Stomach (tissue), 19 donors: Measurements from ENCODE around the gene DGCR2. TPM values are rescaled to one million over a fixed set of nuclear protein-coding genes. Genes with fewer than 3 reads are reported as not detected.
A peak's percentile ranks its signal among the peaks of the same experiment; 100 is the strongest.

Experiments
- DNase-seq, 2 donors: peaks; one replicate each; pipeline versions ENCODE4 v3.0.0 to v3.0.0-alpha.2; 2013 to 2019
- H3K27ac ChIP-seq, 5 donors: fragments of 200-600 bp in 4 of 5; sonication (generic) in 4 of 5; one replicate each; pipeline ENCODE4 v1.5.1; 2013 to 2019; ENCODE audit warnings: mild to moderate bottlenecking in 1 of 5, moderate library complexity in 1 of 5
- H3K27me3 ChIP-seq, 3 donors: fragments of 200-600 bp; sonication (generic); one replicate each; pipeline ENCODE4 v1.5.1; 2017 to 2019; ENCODE audit warnings: mixed run types in 1 of 3
- H3K36me3 ChIP-seq, 4 donors: fragments of 200-600 bp; sonication (generic); 1 replicate in 3 of 4; 2 replicates in 1 of 4; pipeline ENCODE4 v1.5.1; 2016 to 2019
- H3K4me1 ChIP-seq, 4 donors: fragments of 200-600 bp; sonication (generic); one replicate each; pipeline ENCODE4 v1.5.1; 2016 to 2019
- H3K4me3 ChIP-seq, 4 donors: fragments of 200-600 bp; sonication (generic) in 3 of 4; one replicate each; pipeline ENCODE4 v1.5.1; 2016 to 2019; ENCODE audit warnings: mild to moderate bottlenecking in 1 of 4
- H3K9me3 ChIP-seq, 4 donors: fragments of 200-600 bp; sonication (generic); one replicate each; pipeline ENCODE4 v1.5.1; 2016 to 2019
- CTCF ChIP-seq, 7 experiments: fragments of 450-650 bp in 4 of 7; fragments of 200-600 bp in 3 of 7; sonication (generic) in 3 of 7; IDR thresholded peaks; one replicate each; pipeline ENCODE4 v1.5.1; 2016 to 2019; ENCODE audit warnings: antibody characterized with exemption in 7 of 7, control low read depth in 2 of 7, mild to moderate bottlenecking in 1 of 7
- EP300 ChIP-seq: sonication (generic); formaldehyde crosslinking; IDR thresholded peaks from one replicate; pipeline ENCODE4 v1.6.1; 2017; ENCODE audit warnings: antibody characterized with exemption
- POLR2A ChIP-seq, 4 donors: fragments of 450-650 bp; IDR thresholded peaks; one replicate each; pipeline ENCODE4 v1.6.1; 2016; ENCODE audit warnings: antibody characterized with exemption in 4 of 4, control low read depth in 2 of 4, mild to moderate bottlenecking in 1 of 4, moderate library complexity in 1 of 4
- POLR2AphosphoS5 ChIP-seq, 3 donors: sonication (generic); formaldehyde crosslinking; IDR thresholded peaks; one replicate each; pipeline ENCODE4 v1.6.1; 2016; ENCODE audit warnings: antibody characterized with exemption in 3 of 3
- WGBS, 5 donors: extraction: QIAGEN DNeasy Blood & Tissue Kit in 3 of 5; methylation state at CpG; one replicate each; pipeline versions ENCODE4 v1.1.5 to v1.1.7; 2013 to 2018; 5-methylcytosine and 5-hydroxymethylcytosine counted together
- intact Hi-C: fragments of 100-400 bp; cut with DNase I; formaldehyde crosslinking; loops from one replicate; pipeline ENCODE4 v1.15.1; 2023; ENCODE audit warnings: low total_unique reads
- long read RNA-seq, 10 donors: transcript quantifications; one replicate each; lab custom pipeline, GENCODE V29; 2026
- polyA plus RNA-seq, 3 donors: library from polyadenylated mRNA; stranded (reverse); fragments of 200-250 nt; gene quantifications; one replicate each; pipeline ENCODE4 v1.2.3, GENCODE V29; 2013
- total RNA-seq, 5 donors: library from RNA; depleted of rRNA; stranded (reverse); fragments of >200 nt; gene quantifications; one replicate each; pipeline versions ENCODE4 v1.1.0 to v1.2.3, GENCODE V29; 2014 to 2016
- donor health status: healthy with polysubstance abuse.
- donor health status: Bipolar disorder and iron deficiency.
- donor health status: healthy.

The DGCR2 gene
- 10 to 100 TPM; 11.1 to 75.3 (median 50.9) TPM for total RNA-seq
- polyA plus RNA-seq = 10 to 100 TPM in 2 of 3 donors, 1 to 10 TPM in 1; 5.0 to 22.2 (median 15.2) TPM
- long read RNA-seq, donor 1, full-length matches to known transcripts = 1 of 29 reads
- long read RNA-seq, donor 1, partial matches to known transcripts = 28 of 29 reads
- long read RNA-seq, donor 1, other reads (novel, unspliced or antisense) = 0 of 29 reads
- long read RNA-seq, donor 2, full-length matches to known transcripts = 5 of 5 reads
- long read RNA-seq, donor 2, partial matches to known transcripts = 0 of 5 reads
- long read RNA-seq, donor 2, other reads (novel, unspliced or antisense) = 0 of 5 reads
- long read RNA-seq, donor 3, full-length matches to known transcripts = 1 of 1 reads
- long read RNA-seq, donor 3, partial matches to known transcripts = 0 of 1 reads
- long read RNA-seq, donor 3, other reads (novel, unspliced or antisense) = 0 of 1 reads
- long read RNA-seq, donor 4 = 0 reads
- long read RNA-seq, donor 5, full-length matches to known transcripts = 6 of 11 reads
- long read RNA-seq, donor 5, partial matches to known transcripts = 5 of 11 reads
- long read RNA-seq, donor 5, other reads (novel, unspliced or antisense) = 0 of 11 reads
- long read RNA-seq, donor 6, full-length matches to known transcripts = 9 of 24 reads
- long read RNA-seq, donor 6, partial matches to known transcripts = 7 of 24 reads
- long read RNA-seq, donor 6, other reads (novel, unspliced or antisense) = 8 of 24 reads
- long read RNA-seq, donor 7, full-length matches to known transcripts = 5 of 12 reads
- long read RNA-seq, donor 7, partial matches to known transcripts = 7 of 12 reads
- long read RNA-seq, donor 7, other reads (novel, unspliced or antisense) = 0 of 12 reads
- long read RNA-seq, donor 8, full-length matches to known transcripts = 2 of 2 reads
- long read RNA-seq, donor 8, partial matches to known transcripts = 0 of 2 reads
- long read RNA-seq, donor 8, other reads (novel, unspliced or antisense) = 0 of 2 reads
- long read RNA-seq, donor 9 = 0 reads
- long read RNA-seq, donor 10 = 0 reads

- peak within 1 kb of the TSS; percentile 94 to 96 (median 95) for H3K27ac ChIP-seq
- WGBS, 5 donors = 0 to 1% (median 0%) methylated on average over 16 to 67 of the region's 67 CpGs
- peaks cover 0 to 6% (median 0%) of the 10 kb centered on the region in 4 donors for H3K36me3 ChIP-seq
Observed at GRCh38 chr22:19122143-19122751, at the start of gene DGCR2. Gene DGCR2 (minus strand): TSS chr22:19122412. CDS start chr22:19122206, 206 bp downstream.

GRCh38 chr22:19169947-19170318 lies 47.7 kb upstream of the DGCR2 start:
- peaks cover 10 to 53% (median 40%) of the 10 kb centered on the region in 3 donors for H3K27me3 ChIP-seq
- TF ChIP-seq POLR2A (IDR thresholded peaks at IDR 0.05) (no peak), CTCF (IDR thresholded peaks at IDR 0.05) (no peak), EP300 (no peak), POLR2AphosphoS5 (IDR thresholded peaks at IDR 0.05) (no peak)
- intact Hi-C loops = no loop called here
- peak in 1 of 2 donors; percentile 9 for DNase-seq
- H3K4me3 ChIP-seq = peak overlapping the region in 3 of 4 donors; percentile 23 to 43 (median 24)
- 38 to 53% (median 40%) methylated on average over 3 to 7 of the region's 7 CpGs for WGBS, 5 donors
- peaks cover 47 to 56% (median 54%) of the 10 kb centered on the region in 4 donors for H3K4me1 ChIP-seq
- H3K9me3 ChIP-seq = no peaks in the 10 kb centered on the region
- H3K27ac ChIP-seq = no peak overlapping the region
- no peaks in the 10 kb centered on the region for H3K36me3 ChIP-seq

More at GRCh38 chr22:19122143-19122751, at the start of gene DGCR2:
- H3K4me3 ChIP-seq = peak within 1 kb of the TSS; percentile 86 to 99 (median 88)
- no peaks in the 10 kb centered on the region for H3K9me3 ChIP-seq
- intact Hi-C loops = no loop called here
- TF ChIP-seq POLR2AphosphoS5 (IDR thresholded peaks at IDR 0.05) (peak; percentile 16 to 87 (median 83)), EP300 (no peak)
- H3K27me3 ChIP-seq = no peaks in the 10 kb centered on the region
- H3K4me1 ChIP-seq = peaks cover 41 to 52% (median 48%) of the 10 kb centered on the region in 4 donors
- peak; percentile 98 to 99 for DNase-seq

GRCh38 chr22:19169002-19169946 lies 47.1 kb upstream of the DGCR2 start:
- Histone ChIP-seq H3K9me3 (no peaks in the 10 kb centered on the region), H3K36me3 (no peaks in the 10 kb centered on the region), H3K27ac (no peak overlapping the region), H3K4me3 (peak overlapping the region; percentile 23 to 43 (median 26)), H3K4me1 (peaks cover 40 to 49% (median 48%) of the 10 kb centered on the region in 4 donors), H3K27me3 (peaks cover 10 to 60% (median 41%) of the 10 kb centered on the region in 3 donors)
- intact Hi-C loops = no loop called here
- DNase-seq = peak in 1 of 2 donors; percentile 24
- TF ChIP-seq POLR2AphosphoS5 (IDR thresholded peaks at IDR 0.05) = no peak
- WGBS, 5 donors = 4 to 8% (median 5%) methylated on average over 41 to 58 of the region's 58 CpGs

GRCh38 chr22:19168088-19168890 lies 46.1 kb upstream of the DGCR2 start:
- TF ChIP-seq EP300 (no peak), CTCF (IDR thresholded peaks at IDR 0.05) (no peak), POLR2A (IDR thresholded peaks at IDR 0.05) (no peak), POLR2AphosphoS5 (IDR thresholded peaks at IDR 0.05) (no peak)
- Histone ChIP-seq H3K27me3 (peaks cover 10 to 69% (median 44%) of the 10 kb centered on the region in 3 donors), H3K4me3 (no peak overlapping the region), H3K9me3 (no peaks in the 10 kb centered on the region), H3K36me3 (no peaks in the 10 kb centered on the region), H3K4me1 (peaks cover 31 to 39% (median 38%) of the 10 kb centered on the region in 4 donors), H3K27ac (no peak overlapping the region)
- intact Hi-C loops = no loop called here
- peak in 1 of 2 donors; percentile 4 for DNase-seq
- 46 to 61% (median 53%) methylated on average over 16 to 17 of the region's 17 CpGs for WGBS, 5 donors
